Measurements from ENCODE around the gene NOL7.

Gene NOL7

DNA sequence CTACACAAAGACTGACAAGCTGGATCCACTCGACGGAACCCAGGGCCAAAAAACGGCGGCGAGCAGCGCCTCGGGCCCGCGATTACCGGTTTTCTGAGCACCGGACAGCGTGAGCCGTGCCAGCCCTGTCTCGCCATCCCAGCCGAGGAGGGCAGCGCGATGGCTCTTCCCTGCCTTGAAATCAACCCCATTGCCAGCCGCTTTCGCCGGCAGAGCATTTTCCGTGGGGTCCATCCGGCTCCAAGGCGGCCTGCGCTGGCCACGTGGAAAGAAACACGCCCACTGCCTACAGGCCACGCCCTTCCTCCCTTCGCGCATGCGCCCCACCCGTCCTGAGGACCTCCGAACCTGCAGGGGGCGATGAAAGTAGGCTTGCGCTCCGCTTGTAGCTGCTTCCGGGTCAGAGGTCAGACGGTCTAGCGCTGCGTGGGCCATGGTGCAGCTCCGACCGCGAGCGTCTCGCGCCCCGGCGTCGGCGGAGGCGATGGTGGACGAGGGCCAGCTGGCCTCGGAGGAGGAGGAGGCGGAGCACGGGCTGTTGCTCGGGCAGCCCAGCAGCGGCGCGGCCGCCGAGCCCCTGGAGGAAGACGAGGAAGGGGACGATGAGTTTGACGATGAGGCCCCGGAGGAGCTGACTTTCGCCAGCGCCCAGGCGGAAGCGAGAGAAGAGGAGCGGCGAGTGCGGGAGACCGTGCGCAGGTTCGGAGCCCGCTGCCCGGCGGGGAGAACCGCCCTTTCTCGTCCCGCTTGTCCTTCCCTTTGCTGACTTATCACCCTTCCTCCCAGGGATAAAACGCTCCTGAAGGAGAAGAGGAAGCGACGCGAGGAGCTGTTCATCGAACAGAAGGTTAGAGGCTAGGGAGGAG, at the start of gene NOL7:
TSS of gene NOL7 (plus strand) at position 410 of the 866 bp plus-strand sequence. CDS start at position 434, 24 bp downstream.
- peak; percentile 85 for DNase-seq (ENCODE audit: low read depth, low spot score)

DNA sequence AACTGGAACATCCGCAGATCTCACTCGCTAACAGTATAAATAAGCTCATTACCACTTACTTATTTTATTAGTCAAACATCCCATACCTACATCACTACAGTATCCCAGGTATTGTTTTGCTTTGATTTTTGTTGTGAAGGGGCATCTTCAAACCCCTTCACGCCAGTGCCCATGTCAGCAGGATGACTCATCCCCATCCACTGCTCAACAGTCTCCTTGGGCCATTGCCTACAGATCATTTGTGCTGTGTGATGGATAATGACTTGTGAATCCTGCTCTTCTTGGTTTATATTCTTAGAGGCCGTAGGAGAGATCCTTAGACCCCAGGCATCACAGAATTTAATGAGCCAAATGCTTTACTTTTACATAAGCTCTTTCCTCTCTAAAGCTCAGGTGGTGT, 49.2 kb upstream of the NOL7 start:
- no peak for DNase-seq (ENCODE audit: low read depth, low spot score)

DNA sequence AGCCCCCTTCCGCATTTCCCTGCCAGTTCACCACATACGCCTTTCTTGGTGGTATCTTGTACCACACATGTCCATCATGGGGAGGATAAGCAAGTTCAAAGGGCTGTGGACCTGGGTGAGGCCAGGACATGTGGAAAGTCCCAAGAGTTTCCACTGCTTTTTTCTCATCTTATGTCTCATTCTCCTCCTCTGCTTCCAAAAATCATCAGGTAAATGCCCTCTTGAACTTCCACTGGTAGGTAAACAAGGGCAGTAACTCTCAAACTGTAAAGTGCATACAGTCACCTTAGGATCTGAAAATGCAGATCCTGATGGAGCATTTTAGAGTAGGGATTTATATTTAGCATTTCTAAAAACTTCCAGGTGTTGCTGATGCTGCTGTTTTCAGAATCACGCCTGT, 48.6 kb upstream of the NOL7 start:
- DNase-seq (ENCODE audit: low read depth, low spot score) = no peak

DNA sequence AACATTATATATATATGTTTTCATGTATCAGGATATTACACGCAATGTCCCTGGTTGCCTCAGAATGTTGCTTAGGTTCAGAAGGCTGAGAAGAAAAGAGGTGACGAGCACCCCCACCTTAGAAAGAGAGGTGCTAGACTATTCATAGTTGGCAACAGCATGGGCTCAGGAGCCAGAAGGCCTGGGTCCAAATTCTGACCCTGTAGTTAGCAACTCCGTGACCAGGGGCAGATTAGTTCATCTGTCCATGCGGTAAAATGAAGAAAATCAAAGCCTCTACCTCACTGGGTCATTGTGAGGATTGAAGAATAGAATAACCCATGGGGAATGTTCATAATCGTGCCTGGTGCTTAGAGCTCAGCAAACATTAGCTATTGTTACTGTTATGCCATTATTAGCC, 46.2 kb upstream of the NOL7 start:
- no peak for DNase-seq (ENCODE audit: low read depth, low spot score)

DNA sequence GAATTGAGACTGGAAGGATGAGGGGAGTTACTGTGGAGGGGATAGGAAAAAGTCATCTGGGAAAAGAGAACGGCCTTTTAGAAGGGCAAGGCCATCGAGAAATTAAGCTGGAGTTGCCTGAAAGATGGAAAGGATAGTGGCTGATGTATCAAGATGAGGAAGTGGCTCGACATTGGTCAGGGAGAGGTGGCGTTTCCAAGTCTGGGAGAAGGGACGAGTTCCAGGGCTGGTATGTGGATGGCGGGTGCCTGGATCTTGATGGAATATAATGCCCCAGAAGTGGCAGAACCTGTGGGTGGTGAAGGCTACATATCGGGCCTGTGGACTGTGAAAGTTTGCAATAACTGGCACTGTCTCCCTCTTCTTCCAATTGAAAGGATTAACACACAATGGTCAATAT, 42.9 kb upstream of the NOL7 start:
- no peak for DNase-seq (ENCODE audit: low read depth, low spot score)

DNA sequence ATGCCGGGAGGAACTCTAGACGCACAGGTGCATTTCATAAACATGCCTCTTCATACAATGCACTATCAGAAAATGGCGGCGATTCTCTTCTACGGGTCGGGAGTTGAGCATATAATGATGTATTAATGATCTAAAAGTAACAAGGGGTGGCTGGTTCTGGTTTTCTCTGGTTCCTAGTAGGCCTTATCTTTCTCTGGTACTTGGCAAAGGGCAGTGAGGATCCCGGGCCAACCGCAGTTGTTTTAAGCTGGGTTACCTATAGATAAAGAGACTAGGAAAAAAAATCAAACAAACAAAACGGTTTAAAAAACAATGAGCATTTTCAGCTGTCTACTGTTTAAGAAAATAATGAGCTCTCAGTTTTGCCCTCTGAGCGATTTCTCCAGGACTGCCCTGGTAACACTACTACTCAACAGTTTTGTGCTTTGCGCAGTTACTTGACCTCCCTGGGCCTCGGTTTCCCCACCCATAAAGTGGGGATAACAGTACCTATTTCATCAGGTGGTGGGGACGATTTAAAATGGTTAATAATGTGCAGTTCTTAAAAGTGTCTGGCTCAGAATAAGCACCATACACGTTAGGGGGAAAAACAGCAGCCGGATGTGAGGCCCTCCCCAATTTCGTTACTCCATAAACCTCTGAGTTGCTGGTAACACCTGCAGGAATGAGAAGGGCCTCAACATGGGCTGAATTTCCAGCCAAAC, 42.0 kb upstream of the NOL7 start:
- DNase-seq (ENCODE audit: low read depth, low spot score) = no peak

DNA sequence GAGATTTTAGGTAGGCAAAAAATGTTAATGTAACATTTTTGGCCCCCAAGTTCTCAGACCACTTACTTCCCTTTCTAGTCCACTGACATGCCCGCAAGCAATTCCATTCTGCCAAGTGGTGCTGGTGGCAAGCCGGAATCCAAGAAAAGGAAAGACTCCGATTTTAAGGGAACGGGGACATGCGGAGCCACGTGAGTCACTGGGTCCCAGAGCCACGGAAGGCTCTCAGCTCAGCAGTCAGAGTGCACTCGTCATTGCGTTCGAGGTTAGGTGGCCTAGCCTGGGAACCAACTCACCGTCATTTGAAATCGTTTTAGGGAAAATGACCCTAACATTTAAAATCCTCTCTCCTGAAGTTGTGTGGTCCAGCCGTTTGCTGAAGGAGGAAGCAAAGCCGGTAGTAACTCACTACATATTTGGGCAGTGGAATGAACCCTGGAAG, 41.4 kb upstream of the NOL7 start:
- DNase-seq (ENCODE audit: low read depth, low spot score) = no peak

DNA sequence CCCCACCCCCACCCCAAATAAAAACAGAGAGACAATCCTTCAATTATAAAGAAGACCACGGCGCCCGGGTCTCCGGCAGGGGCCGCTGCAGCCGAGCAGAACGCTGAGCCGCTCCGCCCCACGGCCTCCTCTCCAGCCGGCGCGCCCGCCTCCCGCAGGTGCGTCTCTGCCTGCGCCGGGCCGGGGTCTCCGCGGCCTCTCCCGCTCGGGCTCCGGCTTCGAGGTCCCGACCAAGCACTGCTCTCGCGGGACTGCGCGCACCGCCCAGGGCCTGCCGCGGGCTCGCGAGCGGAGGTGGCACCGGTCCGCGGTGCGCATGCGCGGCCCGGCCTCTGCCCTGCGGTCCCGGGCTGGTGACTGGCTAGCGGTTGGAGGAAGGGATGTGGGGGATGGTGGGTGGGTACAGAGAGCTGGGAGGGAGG, 41.0 kb upstream of the NOL7 start:
- DNase-seq (ENCODE audit: low read depth, low spot score) = peak; percentile 85

DNA sequence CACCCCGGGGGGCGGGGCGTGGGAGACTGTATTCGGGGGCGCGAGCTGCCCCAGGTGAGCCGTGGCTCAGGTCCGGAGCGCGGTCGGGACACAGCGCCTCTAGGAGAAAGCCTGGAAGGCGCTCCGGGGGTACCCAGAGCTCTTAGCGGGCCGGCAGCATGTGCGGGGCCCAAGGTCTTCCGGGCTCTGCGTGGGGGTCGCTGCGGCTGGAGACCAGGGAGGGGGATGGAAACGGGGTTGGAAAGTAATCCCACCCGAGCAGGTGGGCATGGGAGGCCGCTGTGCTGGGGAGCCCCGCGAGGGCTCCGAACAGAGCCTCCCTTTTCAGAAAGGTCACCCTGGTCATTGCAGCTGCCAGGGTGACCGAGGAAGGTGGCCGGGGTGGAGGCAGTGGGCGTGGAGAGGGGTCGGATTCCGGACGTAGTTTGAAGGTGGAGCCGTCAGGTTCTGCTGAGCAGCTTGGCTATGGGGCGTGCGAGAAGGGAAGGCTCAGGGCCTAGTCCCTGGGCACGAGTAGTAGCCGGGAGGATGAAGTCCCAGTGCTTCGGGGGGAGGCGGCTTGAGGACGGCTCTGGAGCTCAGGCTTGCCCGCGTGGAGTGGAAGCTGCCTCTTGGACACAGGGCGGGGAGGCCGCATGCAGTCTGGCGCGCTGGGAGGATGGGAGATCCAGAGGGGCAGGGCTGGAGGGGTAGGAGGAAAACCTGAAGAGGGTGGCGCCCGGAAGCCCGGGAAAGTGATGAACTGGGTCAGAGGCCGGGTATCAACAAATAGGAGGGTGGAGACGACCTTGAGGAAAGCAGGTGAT, 40.4 kb upstream of the NOL7 start, which contains the start of gene SIRT5:
TSS of gene SIRT5 (plus strand) at position 31 of the 806 bp plus-strand sequence. CDS start 9,510 bp downstream, outside the sequence.
- DNase-seq (ENCODE audit: low read depth, low spot score) = peak; percentile 70

DNA sequence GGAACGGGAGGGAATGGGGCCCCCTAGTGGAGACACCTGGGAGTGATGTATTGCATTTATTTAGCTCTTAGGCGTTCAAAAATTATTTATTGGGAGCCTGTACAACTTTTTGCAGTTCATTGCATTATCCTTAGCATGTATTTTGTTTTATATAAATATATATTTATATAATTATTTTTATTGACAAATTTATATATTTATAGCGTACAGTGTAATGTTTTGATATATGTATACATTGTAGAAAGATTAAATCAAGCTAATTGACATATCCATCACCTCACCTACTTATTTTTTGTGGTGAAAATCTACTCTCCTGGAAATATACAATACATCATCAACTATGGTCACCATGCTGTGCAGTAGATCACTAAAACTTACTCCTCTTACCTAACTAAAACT, 39.8 kb upstream of the NOL7 start:
- DNase-seq (ENCODE audit: low read depth, low spot score) = no peak

DNA sequence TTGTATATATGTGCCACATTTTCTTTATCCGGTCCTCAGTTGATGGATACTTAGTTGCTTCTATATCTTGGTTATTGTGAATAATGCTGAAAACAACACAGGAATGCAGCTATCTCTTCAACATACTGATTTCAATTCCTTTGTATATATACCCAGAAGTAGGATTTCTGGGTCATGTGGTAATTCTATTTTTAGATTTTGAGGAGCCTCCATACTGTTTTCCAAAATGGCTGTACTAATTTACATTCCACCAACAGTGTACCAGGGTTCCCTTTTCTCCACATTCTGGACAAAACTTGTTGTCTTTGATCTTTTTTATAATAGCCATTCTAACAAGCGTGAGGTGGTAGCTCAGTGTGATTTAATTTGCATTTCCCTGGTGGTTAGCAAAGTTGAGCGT, 39.1 kb upstream of the NOL7 start:
- DNase-seq (ENCODE audit: low read depth, low spot score) = no peak

DNA sequence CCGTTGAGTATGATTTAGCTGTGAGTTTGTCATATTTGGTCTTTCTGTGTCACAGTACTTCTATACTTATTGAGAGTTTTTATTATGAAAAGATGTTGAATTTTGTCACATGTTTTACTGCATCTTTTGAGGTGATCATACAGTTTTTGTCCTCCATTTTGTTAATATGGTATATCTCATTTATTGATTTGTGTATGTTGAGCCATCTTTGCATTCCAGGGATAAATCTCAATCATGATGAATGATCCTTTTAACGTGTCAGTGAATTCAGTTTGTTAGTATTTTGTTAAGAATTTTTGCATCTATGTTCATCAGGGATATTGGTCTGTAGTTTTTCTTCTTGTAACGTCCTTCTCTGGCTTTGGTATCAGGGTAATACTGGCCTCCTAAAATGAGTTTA, 37.2 kb upstream of the NOL7 start:
- no peak for DNase-seq (ENCODE audit: low read depth, low spot score)

DNA sequence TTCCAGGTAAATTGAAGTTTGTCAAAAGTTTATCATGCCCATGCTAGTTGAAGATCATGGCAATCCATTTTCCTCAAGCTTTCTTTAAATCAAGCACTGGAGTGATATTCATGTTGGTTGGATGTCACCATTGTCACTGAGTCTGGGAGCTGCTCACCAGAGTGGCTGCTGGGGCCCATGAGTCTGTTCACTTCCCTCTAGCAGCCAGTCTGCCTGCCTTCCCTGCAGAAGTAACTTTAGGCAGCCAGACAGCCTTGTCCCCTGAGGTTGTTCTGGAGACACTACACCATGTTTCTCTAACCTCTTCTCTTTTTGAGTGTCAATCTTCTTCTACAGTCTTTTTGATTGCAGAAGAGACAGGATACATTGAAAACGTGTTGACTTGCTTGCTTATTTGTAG, 35.2 kb upstream of the NOL7 start:
- no peak for DNase-seq (ENCODE audit: low read depth, low spot score)

DNA sequence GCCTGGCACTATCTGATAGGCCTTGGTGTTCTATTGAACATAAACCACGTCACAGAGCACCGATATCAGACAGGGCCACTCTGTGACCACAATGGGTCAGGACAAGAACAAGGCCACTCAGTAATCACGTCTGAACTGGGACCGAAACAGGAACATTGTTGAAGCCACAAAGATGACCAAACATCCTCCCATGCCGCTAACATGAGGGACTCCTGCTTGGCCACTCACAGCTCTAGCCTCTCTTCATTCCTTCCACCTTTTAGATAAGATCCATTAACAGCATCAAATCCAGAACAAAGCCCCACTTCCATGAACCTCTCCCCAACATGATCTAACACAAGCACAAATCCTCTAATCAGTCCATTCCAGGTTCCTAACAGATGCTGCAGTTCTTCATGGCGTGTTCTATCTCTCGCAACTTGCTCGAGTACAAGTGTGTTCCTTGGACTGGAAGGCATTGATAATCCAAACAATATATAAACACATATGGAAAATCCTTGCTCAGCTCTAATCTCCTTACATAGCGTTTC, 33.4 kb upstream of the NOL7 start:
- DNase-seq (ENCODE audit: low read depth, low spot score) = no peak

DNA sequence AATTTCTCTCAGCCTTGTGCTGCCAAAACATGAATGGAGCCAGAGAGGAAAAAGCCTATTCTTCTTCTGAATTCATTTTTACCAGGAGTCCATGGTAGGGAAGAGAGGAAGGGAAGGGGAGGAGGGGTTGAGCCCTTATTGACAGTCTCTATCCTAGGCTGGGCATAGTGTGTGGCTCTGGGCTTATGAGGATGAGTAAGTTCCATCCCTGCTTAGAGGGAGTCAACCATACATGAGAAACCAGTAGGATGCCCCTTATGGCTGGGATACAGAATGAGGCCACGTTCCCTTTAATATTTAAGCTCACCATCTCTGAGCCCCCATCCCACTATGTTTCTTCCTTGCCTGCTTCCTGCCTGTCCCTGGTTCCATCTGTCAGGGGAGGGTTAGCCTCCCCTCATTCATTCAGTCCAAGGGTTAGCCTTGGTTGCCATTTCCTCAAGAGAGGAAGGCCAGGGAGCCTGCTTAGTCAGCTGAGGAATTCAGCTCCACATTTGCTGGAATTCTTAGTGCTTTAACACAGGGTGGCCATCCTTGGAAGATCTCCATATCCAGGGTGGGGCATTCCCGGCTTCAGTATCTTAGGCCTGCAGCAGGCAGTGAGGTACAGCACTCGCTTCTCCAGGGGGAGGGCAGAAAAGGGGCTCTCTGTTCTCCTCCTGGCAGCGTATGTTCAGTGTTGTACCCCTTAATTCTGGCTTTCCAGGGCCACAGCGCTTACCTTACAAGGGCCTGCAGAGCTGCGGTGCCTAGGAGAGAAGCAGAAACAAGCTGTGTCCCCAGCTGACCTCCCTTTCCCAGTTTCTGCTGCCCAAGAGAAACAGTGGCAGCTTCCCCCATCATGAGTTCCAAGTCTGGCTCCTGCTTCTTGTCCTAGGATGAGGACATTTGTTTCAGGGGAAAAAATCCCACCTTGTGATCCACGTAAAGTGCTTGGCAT, 28.3 kb upstream of the NOL7 start:
- DNase-seq (ENCODE audit: low read depth, low spot score) = no peak

DNA sequence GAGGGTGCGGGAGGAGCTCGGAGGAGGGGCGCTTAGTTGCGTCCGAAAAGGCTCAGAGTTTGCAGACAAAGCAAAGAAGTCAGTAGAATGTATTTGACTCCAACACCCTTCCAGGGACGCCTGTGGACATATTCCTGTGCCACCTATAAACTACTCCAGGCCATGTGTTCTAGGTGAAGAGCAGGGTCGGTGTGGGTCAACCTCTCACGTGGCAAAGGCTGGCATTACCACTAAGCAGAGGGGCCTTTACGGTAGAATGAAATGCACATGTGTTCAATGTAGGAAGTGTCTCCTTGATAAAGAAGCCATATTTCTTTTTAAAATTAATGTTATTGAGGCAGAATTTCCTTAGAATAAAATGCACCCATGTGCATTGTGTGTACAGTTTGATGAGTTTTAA, 25.3 kb upstream of the NOL7 start:
- no peak for DNase-seq (ENCODE audit: low read depth, low spot score)

DNA sequence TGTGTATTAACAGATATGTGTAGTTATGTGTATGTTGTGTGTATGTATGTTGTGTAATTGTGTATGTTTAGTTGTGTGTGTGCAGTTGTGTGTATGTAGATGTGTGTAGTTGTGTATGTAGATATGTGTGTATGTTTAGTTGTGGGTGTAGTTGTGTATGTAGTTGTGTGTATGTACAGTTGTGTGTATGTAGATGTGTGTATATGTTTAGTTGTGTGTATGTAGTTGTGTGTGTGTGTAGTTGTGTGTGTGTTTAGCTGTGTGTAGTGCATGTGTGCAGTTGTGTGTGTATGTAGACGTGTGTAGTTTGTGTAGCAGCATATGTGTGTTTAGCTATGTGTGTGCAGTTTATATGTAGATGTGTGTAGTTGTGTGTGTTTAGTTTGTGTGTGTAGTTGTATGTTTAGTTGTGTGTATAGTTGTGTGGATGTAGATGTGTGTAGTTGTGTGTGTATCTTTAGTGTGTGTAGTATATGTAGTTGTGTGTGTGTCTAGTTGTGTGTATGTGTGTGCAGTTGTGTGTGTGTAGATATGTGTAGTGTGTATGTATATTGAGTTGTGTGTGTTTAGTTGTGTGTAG, 24.5 kb upstream of the NOL7 start:
- no peak for DNase-seq (ENCODE audit: low read depth, low spot score)

DNA sequence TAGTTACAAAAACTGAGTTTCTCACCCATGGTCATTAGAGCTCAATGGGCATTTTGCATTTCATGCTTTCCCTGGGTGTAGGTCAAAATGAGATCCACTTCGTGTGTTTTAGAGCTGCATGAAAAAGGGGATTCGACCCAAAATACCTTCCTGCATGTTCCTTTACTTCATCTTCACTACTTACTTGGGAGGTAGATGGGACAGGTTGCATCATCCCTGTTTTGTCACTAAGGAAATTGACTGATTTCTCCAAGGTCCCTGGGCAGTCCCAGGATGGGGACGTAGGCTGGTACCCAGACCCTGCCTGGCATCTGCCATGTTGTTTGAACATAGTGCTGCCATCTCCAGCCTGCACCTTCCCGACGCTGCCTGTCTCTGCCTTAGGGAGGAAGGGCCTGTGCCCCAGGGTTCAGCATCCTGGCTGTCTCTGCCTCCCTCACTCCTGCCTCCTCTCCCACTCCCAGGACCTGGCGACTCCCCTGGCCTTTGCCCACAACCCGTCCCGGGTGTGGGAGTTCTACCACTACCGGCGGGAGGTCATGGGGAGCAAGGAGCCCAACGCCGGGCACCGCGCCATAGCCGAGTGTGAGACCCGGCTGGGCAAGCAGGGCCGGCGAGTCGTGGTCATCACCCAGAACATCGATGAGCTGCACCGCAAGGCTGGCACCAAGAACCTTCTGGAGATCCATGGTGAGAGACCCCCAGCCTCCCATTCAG, 23.8 kb upstream of the NOL7 start:
- no peak for DNase-seq (ENCODE audit: low read depth, low spot score)

DNA sequence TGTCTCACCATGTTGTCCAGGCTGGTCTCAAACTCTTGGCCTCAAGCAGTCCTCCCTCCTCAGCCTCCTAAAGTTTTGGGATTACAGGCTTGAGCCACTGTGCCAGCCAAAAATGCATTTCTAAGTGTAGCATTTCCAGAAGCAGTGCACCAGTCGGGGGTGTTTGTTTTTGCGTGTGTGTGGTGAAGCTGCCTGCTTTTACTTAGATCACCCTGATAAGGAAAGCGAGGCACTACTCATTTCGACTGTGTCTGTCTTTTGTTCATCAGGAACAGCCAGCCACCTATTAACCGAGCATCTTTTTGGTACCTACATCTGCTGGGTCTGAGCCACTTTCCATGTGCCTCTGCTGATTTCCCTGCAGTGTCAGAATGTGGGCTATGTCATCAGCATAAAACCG, 22.0 kb upstream of the NOL7 start:
- no peak for DNase-seq (ENCODE audit: low read depth, low spot score)

DNA sequence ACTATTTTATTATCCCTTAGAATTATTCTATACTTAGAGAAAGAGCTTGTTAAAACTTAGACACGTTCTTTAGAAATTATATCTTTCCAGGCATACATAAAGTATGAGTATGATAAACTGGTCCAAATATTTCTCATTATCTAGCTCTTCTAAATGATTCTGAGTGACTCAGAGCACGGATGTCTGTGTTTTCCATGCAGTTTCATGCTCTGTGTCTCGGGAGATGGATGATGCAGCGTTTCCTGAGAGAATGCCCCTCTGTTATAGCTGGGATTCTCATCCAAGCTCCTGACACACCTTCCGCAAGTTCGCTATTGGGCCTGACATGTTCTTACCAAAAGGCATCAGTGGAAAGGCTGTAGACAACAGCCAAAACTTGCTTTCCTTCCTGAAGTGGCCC, 21.4 kb upstream of the NOL7 start:
- no peak for DNase-seq (ENCODE audit: low read depth, low spot score)

Data from iPS DF 19.7 (cell line).